Adrenal gland (tissue), 12 donors: ENCODE data around the gene C1QTNF9. TPM values are rescaled to one million over a fixed set of nuclear protein-coding genes. Genes with fewer than 3 reads are reported as not detected.

Source experiments
- DNase-seq, 7 donors: peaks; one replicate each; pipeline ENCODE4 v3.0.0-alpha.2; 2019 to 2020
- H3K27ac ChIP-seq, 5 donors: fragments of 200-600 bp; sonication (generic) in 4 of 5; 1 replicate in 3 of 5; 2 replicates in 2 of 5; pipeline versions ENCODE4 v1.5.1 to v1.8.0; 2016 to 2020; ENCODE audit warnings: mild to moderate bottlenecking in 1 of 5
- H3K27me3 ChIP-seq: fragments of 200-600 bp; 2 replicates; pipeline ENCODE4 v1.8.0; 2021
- H3K36me3 ChIP-seq, 2 donors: fragments of 200-600 bp; replicated peaks in 1 of 2; 1 replicate in 1 of 2; 2 replicates in 1 of 2; pipeline versions ENCODE4 v1.5.1 to v1.8.0; 2018 to 2022
- H3K4me1 ChIP-seq, 2 donors: fragments of 200-600 bp; replicated peaks in 1 of 2; 1 replicate in 1 of 2; 2 replicates in 1 of 2; pipeline versions ENCODE4 v1.5.1 to v1.8.0; 2018 to 2021
- H3K4me3 ChIP-seq, 4 donors: fragments of 200-600 bp; sonication (generic) in 3 of 4; one replicate each; pipeline ENCODE4 v1.5.1; 2016 to 2018
- H3K9me3 ChIP-seq, 3 donors: fragments of 200-600 bp; sonication (generic) in 1 of 3; replicated peaks in 1 of 3; 1 replicate in 2 of 3; 2 replicates in 1 of 3; pipeline versions ENCODE4 v1.5.1 to v1.8.0; 2016 to 2021
- CTCF ChIP-seq, 6 experiments: fragments of 450-650 bp in 4 of 6; fragments of 200-600 bp in 2 of 6; sonication (generic) in 1 of 6; IDR thresholded peaks; 1 replicate in 5 of 6; 2 replicates in 1 of 6; pipeline versions ENCODE4 v1.5.1 to v1.8.0; 2016 to 2021; ENCODE audit warnings: antibody characterized with exemption in 6 of 6, mild to moderate bottlenecking in 2 of 6, moderate library complexity in 1 of 6
- POLR2A ChIP-seq, 2 donors: fragments of 450-650 bp; IDR thresholded peaks; one replicate each; pipeline ENCODE4 v1.6.1; 2017; ENCODE audit warnings: antibody characterized with exemption in 2 of 2, mild to moderate bottlenecking in 2 of 2, moderate library complexity in 1 of 2
- WGBS, 4 donors: extraction: QIAGEN DNeasy Blood & Tissue Kit in 2 of 4; methylation state at CpG; one replicate each; pipeline versions ENCODE4 v1.1.5 to v1.1.7; 2013 to 2017; 5-methylcytosine and 5-hydroxymethylcytosine counted together
- intact Hi-C, 2 donors: fragments of 100-400 bp; cut with DNase I; formaldehyde crosslinking; loops; one replicate each; pipeline versions ENCODE4 v1.14.1 to v1.15.0; 2022 to 2023
- polyA plus RNA-seq, 3 donors: library from polyadenylated mRNA; stranded (reverse); fragments of 200-250 nt in 2 of 3; fragments of 350-450 nt in 1 of 3; fragmentation: Illumina TruSeq in 1 of 3; extraction: RNeasy Lipid Tissue Mini Kit (QIAGEN cat#74804) in 1 of 3; gene quantifications; one replicate each; pipeline ENCODE4 v1.2.3, GENCODE V29; 2013 to 2014
- total RNA-seq, 9 donors: library from RNA; depleted of rRNA in 4 of 9; stranded (reverse); fragments of >200 nt in 4 of 9; fragments of 120-200 nt in 1 of 9; fragmentation: NEBNext Ultra II Directional in 1 of 9; extraction: Animal tissue kit (Norgen Biotek cat#: 25700) in 1 of 9; gene quantifications; one replicate each; pipeline versions ENCODE4 v1.1.0 to v1.2.4, GENCODE V29; 2013 to 2023
- donor health status: healthy with polysubstance abuse.
- donor health status: Bipolar disorder and iron deficiency.
- donor health status: DM: yes; HTN: yes; CAD: no.
- donor health status: DM: no; HTN: no; CAD: no.
- donor health status: DM: no; HTN: no; CAD: no.
- donor health status: DM: yes; HTN: yes; CAD: no.

C1QTNF9 gene
- total and polyA plus RNA-seq, 12 donors: 0.11 to 0.94 (median 0.16) TPM; not detected in 9

GRCh38 chr13:24282256-24282655 is 27.1 kb upstream of the C1QTNF9 start:
- DNase-seq: peak in 3 of 7 donors; percentile 40 to 54 (median 41)
- peaks cover 0 to 34% of the 10 kb centered on the region in 2 donors for H3K36me3 ChIP-seq
- intact Hi-C loops: no loop called here
- H3K4me1 ChIP-seq: peaks cover 31 to 36% of the 10 kb centered on the region in 2 donors
- no peaks in the 10 kb centered on the region for H3K9me3 ChIP-seq
- no peak overlapping the region for H3K27ac ChIP-seq
- WGBS, 4 donors: 41 to 67% (median 62%) methylated on average over 4 of the region's 4 CpGs
- no peaks in the 10 kb centered on the region for H3K27me3 ChIP-seq
- TF ChIP-seq POLR2A (IDR thresholded peaks at IDR 0.05) (no peak), CTCF (IDR thresholded peaks at IDR 0.05) (no peak)
- H3K4me3 ChIP-seq: no peak overlapping the region

GRCh38 chr13:24284889-24285565 is 24.4 kb upstream of the C1QTNF9 start:
- Histone ChIP-seq H3K27ac (no peak overlapping the region), H3K9me3 (no peaks in the 10 kb centered on the region), H3K36me3 (peaks cover 0 to 49% of the 10 kb centered on the region in 2 donors), H3K4me1 (peaks cover 21 to 25% of the 10 kb centered on the region in 2 donors), H3K4me3 (no peak overlapping the region), H3K27me3 (no peaks in the 10 kb centered on the region)
- TF ChIP-seq POLR2A (IDR thresholded peaks at IDR 0.05): no peak
- no peak for TF ChIP-seq CTCF (IDR thresholded peaks at IDR 0.05)
- intact Hi-C loops: no loop called here
- WGBS, 4 donors: 93 to 98% (median 94%) methylated on average over 10 of the region's 10 CpGs
- peak in 1 of 7 donors; percentile 17 for DNase-seq

GRCh38 chr13:24286624-24287023 is 22.8 kb upstream of the C1QTNF9 start:
- no peaks in the 10 kb centered on the region for H3K27me3 ChIP-seq
- H3K4me3 ChIP-seq: no peak overlapping the region
- intact Hi-C loops: no loop called here
- peaks cover 0 to 64% of the 10 kb centered on the region in 2 donors for H3K36me3 ChIP-seq
- TF ChIP-seq CTCF (IDR thresholded peaks at IDR 0.05) (no peak), POLR2A (IDR thresholded peaks at IDR 0.05) (no peak)
- peak in 1 of 7 donors; percentile 48 for DNase-seq
- H3K9me3 ChIP-seq: no peaks in the 10 kb centered on the region
- H3K27ac ChIP-seq: no peak overlapping the region
- peaks cover 7 to 9% of the 10 kb centered on the region in 2 donors for H3K4me1 ChIP-seq
- WGBS, 4 donors: 93 to 100% (median 96%) methylated on average over 5 to 11 of the region's 11 CpGs

- no peaks in the 10 kb centered on the region for H3K27me3 ChIP-seq
- H3K4me3 ChIP-seq: no peak overlapping the region
- intact Hi-C loops: no loop called here
- H3K4me1 ChIP-seq: no peaks in the 10 kb centered on the region
- no peaks in the 10 kb centered on the region for H3K9me3 ChIP-seq
- no peak overlapping the region for H3K27ac ChIP-seq
- H3K36me3 ChIP-seq: peaks cover 0 to 73% of the 10 kb centered on the region in 2 donors
- TF ChIP-seq CTCF (IDR thresholded peaks at IDR 0.05) (no peak), POLR2A (IDR thresholded peaks at IDR 0.05) (no peak)
- DNase-seq: peak in 1 of 7 donors; percentile 44
- WGBS, 4 donors: 83 to 97% (median 89%) methylated on average over 8 of the region's 8 CpGs
These were observed 21.6 kb upstream of the C1QTNF9 start for GRCh38 chr13:24287748-24288287.
